A673 (cell line): ENCODE results near the gene PALB2.

Experiments
- EZH2 ChIP-seq: fragments of 200-600 bp; sonication (generic); IDR thresholded peaks from 2 replicates; pipeline ENCODE4 v1.6.1; 2017; ENCODE audit warnings: borderline replicate concordance, low read depth, mild to moderate bottlenecking, mixed read lengths, antibody characterized with exemption, low read length; ENCODE audit not compliant: poor library complexity, severe bottlenecking
- TF ChIP-seq, protein P1 (sequence below): fragments of 300-800, 200-600 bp; sonication (generic); conservative IDR thresholded peaks from 2 replicates; pipeline ENCODE4 v1.5.1; 2017; ENCODE audit warnings: low read depth, mild to moderate bottlenecking, antibody characterized with exemption, low read length, moderate library complexity, mixed read lengths

DNA sequence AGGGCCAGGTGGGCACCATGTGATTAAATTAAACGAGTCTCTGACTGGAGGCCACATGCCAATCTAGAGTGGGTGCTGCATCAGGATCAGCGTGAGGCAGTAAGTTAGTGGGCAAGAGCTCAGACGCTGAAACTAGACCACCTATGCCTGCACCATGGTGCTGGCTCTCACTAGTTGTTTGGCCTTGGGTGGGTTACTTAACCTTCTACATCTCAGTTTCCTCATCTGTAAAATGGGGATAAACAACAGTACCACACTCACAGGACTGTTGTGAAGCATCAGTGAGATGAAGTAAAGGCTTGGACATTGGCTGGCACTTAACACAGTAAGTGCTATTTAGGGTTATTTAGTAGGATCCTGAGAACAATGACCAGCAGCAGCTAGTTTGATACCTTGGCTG, 50.9 kb downstream of the PALB2 start:
- TF ChIP-seq, protein P1, sequence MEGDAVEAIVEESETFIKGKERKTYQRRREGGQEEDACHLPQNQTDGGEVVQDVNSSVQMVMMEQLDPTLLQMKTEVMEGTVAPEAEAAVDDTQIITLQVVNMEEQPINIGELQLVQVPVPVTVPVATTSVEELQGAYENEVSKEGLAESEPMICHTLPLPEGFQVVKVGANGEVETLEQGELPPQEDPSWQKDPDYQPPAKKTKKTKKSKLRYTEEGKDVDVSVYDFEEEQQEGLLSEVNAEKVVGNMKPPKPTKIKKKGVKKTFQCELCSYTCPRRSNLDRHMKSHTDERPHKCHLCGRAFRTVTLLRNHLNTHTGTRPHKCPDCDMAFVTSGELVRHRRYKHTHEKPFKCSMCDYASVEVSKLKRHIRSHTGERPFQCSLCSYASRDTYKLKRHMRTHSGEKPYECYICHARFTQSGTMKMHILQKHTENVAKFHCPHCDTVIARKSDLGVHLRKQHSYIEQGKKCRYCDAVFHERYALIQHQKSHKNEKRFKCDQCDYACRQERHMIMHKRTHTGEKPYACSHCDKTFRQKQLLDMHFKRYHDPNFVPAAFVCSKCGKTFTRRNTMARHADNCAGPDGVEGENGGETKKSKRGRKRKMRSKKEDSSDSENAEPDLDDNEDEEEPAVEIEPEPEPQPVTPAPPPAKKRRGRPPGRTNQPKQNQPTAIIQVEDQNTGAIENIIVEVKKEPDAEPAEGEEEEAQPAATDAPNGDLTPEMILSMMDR = no peak
- no peak for TF ChIP-seq EZH2
